Esophagus muscularis mucosa (tissue), 3 donors: ENCODE measurements around the gene ADSL.

Experiments used
- POLR2A ChIP-seq: fragments of 450-650 bp; IDR thresholded peaks from one replicate; pipeline ENCODE4 v1.6.1; 2017; ENCODE audit warnings: antibody characterized with exemption, moderate library complexity, mild to moderate bottlenecking, low read depth
- POLR2AphosphoS5 ChIP-seq, 2 donors: sonication (generic); formaldehyde crosslinking; IDR thresholded peaks; one replicate each; pipeline ENCODE4 v1.6.1; 2017; ENCODE audit warnings: antibody characterized with exemption in 2 of 2
- TF ChIP-seq, protein P1 (sequence below), 3 experiments: fragments of 200-600 bp in 2 of 3; fragments of 450-650 bp in 1 of 3; sonication (generic) in 2 of 3; IDR thresholded peaks; one replicate each; pipeline ENCODE4 v1.5.1; 2017 to 2019; ENCODE audit warnings: antibody characterized with exemption in 3 of 3, mild to moderate bottlenecking in 2 of 3, moderate library complexity in 1 of 3

DNA sequence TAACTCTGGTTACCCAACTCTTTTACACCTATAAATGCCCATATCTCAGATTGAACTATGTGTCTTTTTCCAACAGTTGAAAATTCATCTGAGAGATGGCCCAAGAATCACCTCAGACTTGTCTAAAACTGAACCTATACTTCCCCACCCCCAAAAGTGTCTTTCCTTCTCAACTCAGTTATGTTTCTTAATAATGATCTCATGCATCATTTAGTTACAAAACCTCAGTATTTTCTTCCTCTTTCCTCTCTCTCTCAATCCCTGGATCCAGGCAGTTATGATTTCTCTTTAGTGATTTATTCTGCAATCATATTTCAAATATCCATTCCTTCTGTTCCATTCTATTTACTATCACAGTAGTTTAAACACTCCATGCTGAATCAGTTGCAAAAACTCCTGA lies 32.3 kb upstream of the ADSL start:
- TF ChIP-seq POLR2AphosphoS5 (IDR thresholded peaks at IDR 0.05), result no peak
- TF ChIP-seq, protein P1, sequence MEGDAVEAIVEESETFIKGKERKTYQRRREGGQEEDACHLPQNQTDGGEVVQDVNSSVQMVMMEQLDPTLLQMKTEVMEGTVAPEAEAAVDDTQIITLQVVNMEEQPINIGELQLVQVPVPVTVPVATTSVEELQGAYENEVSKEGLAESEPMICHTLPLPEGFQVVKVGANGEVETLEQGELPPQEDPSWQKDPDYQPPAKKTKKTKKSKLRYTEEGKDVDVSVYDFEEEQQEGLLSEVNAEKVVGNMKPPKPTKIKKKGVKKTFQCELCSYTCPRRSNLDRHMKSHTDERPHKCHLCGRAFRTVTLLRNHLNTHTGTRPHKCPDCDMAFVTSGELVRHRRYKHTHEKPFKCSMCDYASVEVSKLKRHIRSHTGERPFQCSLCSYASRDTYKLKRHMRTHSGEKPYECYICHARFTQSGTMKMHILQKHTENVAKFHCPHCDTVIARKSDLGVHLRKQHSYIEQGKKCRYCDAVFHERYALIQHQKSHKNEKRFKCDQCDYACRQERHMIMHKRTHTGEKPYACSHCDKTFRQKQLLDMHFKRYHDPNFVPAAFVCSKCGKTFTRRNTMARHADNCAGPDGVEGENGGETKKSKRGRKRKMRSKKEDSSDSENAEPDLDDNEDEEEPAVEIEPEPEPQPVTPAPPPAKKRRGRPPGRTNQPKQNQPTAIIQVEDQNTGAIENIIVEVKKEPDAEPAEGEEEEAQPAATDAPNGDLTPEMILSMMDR (IDR thresholded peaks at IDR 0.05), result no peak
- TF ChIP-seq POLR2A, result no peak
